ENCODE data around the gene STBD1. TPM values are rescaled to one million over a fixed set of nuclear protein-coding genes. Genes with fewer than 3 reads are reported as not detected.
"Not testable (repeated sequence)": the region's sequence is repeated elsewhere in the genome, so short reads cannot be mapped to it uniquely, and the experiment has no call there.

Gene STBD1
- total RNA-seq, 2 experiments from 2014 or later, result 0.77 to 1.2 TPM

GRCh38 chr4:76354517-76355473, 48.3 kb downstream of the STBD1 start:
- DNase-seq, result peak; percentile 35
- H3K36me3 Mint-ChIP-seq (ENCODE audit: low read depth), result no peaks in the 10 kb centered on the region
- H3K27ac Mint-ChIP-seq, result no peak overlapping the region
- peaks cover 11% of the 10 kb centered on the region for H3K4me1 Mint-ChIP-seq
- H3K9me3 Mint-ChIP-seq, result peaks cover 25% of the 10 kb centered on the region
- H3K4me3 Mint-ChIP-seq, result no peak overlapping the region
- POLR2A ChIA-PET, result no interaction called here
- CTCF ChIA-PET, result interaction anchor here (0.6 to 1.1 kb wide), 4 partner anchors 39 to 104 kb away, joined by 3 read pairs; no protein-coding TSS in a partner anchor
- H3K27me3 Mint-ChIP-seq, result peaks cover 10% of the 10 kb centered on the region

GRCh38 chr4:76357981-76358380, 51.4 kb downstream of the STBD1 start:
- peaks cover 10% of the 10 kb centered on the region for H3K27me3 Mint-ChIP-seq
- no peaks in the 10 kb centered on the region for H3K36me3 Mint-ChIP-seq (ENCODE audit: low read depth)
- POLR2A ChIA-PET, result no interaction called here
- no peak for DNase-seq
- CTCF ChIA-PET, result interaction anchor here (1.1 kb wide), 1 partner anchor 33 kb away, joined by 3 read pairs; no protein-coding TSS in a partner anchor
- peaks cover 28% of the 10 kb centered on the region for H3K9me3 Mint-ChIP-seq
- H3K27ac Mint-ChIP-seq, result peak overlapping the region; percentile 56
- no peak overlapping the region for H3K4me3 Mint-ChIP-seq
- H3K4me1 Mint-ChIP-seq, result peaks cover 11% of the 10 kb centered on the region

GRCh38 chr4:76359881-76360466, 53.4 kb downstream of the STBD1 start:
- DNase-seq; H3K27me3 Mint-ChIP-seq; H3K4me1 Mint-ChIP-seq; CTCF ChIA-PET; H3K36me3 Mint-ChIP-seq (ENCODE audit: low read depth); POLR2A ChIA-PET; H3K4me3 Mint-ChIP-seq; H3K27ac Mint-ChIP-seq: not testable (repeated sequence)
- peaks cover 25% of the 10 kb centered on the region for H3K9me3 Mint-ChIP-seq

Other genes with a start within 250 kb of the STBD1 start
- gene ART3, start 232.0 kb upstream of the STBD1 start, total RNA-seq, result not detected
- 10 to 100 TPM; 50.3 to 52.5 TPM for gene NUP54, start 158.3 kb upstream of the STBD1 start, total RNA-seq
- gene SCARB2, start 92.9 kb upstream of the STBD1 start, total RNA-seq, result 10 to 100 TPM; 17.0 to 17.8 TPM
- gene FAM47E, start 55.0 kb upstream of the STBD1 start, total RNA-seq, result under 1 TPM in 1 of 2 experiments, not detected in 1; 0.17 TPM
- gene CCDC158, start 114.4 kb downstream of the STBD1 start, total RNA-seq, result not detected
- not detected for gene SHROOM3, start 128.5 kb downstream of the STBD1 start, total RNA-seq

Measured in activated CD4-positive, alpha-beta T cell treated with anti-CD3 and anti-CD28 coated beads, Interleukin-2, amount 10 ng/mL, durations not matched to agents 7 days and 5 days (primary cell).